Ammon's horn (tissue), 1 donor: ENCODE measurements around the gene SAT2.
A peak's percentile ranks its signal among the peaks of the same experiment; 100 is the strongest.
"Not testable (repeated sequence)": the region's sequence is repeated elsewhere in the genome, so short reads cannot be mapped to it uniquely, and the experiment has no call there.

ENCODE experiments used
- DNase-seq: peaks from one replicate; pipeline ENCODE4 v3.0.0-alpha.2; 2016; ENCODE audit warnings: low spot score

Gene SAT2

GRCh38 chr17:7633093-7633492 lies 5.5 kb upstream of the SAT2 start:
- DNase-seq = no peak

DNA sequence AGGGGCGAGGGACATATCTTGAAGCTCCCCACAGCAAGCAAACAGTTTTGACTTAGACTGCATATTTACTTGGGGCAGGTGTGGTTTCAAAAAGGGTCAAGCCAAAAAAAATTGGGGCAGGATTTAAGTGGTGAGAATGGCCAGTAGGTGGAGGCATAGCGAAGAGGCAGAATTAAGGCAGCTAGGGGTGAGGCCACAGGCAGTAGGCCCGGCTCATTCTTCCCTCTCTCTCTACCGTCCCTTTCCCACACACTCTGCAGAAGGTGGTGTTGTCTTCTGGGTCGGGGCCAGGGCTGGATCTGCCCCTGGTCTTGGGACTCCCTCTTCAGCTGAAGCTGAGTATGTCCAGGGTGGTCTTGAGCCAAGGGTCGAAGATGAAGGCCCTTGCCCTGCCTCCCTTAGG lies 4.9 kb upstream of the SAT2 start:
- peak; percentile 35 for DNase-seq

- no peak for DNase-seq
Measured at GRCh38 chr17:7631398-7632380, 4.1 kb upstream of the SAT2 start.

GRCh38 chr17:7629939-7630571 lies 2.4 kb upstream of the SAT2 start, which contains the start of gene SHBG:
Gene SHBG (plus strand): TSS chr17:7630135. CDS start chr17:7630173, 38 bp downstream.
- DNase-seq = no peak

DNA sequence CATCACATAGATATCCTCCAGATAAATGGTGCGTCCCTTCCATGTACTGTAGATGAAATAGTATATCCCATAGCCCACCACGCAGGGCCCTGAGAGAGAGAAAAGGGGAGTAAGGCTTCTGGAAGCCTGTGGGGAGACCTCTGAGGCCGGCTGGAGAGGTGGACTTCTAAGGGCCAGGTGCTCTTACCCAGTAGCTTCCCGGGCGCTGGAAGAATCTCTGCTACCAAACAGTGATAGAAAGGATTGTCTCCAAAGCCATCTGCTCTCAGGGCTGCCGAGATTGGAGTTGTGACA lies 718 bp downstream of the SAT2 start:
- no peak for DNase-seq

- DNase-seq = peak; percentile 59
Measured at GRCh38 chr17:7626307-7626706, 1.3 kb downstream of the SAT2 start.

DNA sequence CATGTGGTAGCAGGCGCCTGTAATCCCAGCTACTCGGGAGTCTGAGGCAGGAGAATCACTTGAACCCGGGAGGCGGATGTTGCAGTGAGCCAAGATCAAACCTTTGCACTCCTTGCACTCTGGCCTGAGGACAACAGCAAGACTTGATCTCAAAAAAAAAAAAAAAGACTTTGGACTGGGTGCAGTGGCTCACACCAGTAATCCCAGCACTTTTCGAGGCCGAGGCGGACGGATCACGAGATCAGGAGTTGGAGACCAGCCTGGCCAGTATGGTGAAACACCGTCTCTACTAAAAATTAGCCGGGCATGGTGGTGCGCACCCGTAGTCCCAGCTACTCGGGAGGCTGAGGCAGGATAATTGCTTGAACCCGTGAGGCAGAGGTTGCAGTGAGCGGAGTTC lies 1.9 kb downstream of the SAT2 start:
- not testable (repeated sequence) for DNase-seq

DNA sequence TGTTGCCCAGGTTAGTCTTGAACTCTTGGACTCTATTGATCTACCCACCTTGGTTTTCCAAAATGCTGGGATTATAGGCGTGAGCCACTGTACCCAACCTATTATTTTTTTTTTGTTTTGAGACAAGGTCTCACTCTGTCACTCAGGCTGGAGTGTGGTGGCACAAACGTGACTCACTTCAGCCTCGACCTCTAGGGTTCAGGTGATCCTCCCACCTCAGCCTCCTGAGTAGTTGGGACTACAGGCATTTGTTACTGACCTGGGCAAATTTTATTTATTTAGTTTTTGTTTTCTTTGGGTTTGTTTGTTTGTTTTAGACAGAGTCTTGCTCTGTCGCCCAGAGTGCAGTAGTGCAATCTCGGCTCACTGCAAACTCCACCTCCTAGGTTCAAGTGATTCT lies 4.0 kb downstream of the SAT2 start:
- no peak for DNase-seq

GRCh38 chr17:7620835-7621234 lies 6.8 kb downstream of the SAT2 start:
- no peak for DNase-seq

DNA sequence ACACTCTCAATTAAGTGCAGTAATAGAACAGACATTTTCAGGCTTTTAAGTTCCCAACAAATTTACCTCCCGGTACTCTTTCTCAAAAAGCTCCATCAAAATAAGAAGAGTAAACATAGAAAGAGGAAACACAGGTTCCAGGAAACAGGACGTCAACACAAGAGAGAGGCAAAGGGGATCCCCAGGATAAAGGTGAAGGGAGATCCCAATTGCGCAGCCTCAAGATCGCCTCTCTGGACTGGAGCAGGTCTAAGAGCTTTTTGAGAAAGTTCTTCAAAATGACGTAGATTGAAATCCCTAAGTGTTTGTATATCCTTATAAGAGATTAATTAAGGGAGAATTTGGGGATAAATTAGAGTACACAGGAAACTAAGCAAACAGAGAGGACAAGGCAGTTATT lies 9.0 kb downstream of the SAT2 start:
- no peak for DNase-seq

DNA sequence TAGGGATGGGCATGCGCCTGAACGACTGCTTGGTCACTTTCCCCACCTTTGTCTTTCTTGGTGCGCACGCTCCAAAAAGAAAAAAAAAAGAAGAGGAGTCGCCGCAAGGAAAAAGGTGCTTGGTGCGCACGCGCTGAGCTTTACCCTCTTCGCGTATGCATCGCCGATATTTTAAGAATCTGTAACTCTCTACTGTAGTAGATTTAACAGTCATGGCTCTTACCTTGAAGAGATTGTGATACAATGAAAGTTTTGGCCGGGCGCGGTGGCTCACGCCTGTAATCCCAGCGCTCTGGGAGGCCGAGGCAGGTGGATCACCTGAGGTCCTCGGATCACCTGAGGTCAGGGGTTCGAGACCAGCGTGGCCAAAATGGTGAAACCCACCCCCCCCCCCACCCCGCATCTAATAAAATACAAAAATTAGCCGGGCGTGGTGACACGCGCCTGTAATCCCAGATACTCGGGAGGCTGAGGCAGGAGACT lies 12.3 kb downstream of the SAT2 start:
- DNase-seq = no peak

DNA sequence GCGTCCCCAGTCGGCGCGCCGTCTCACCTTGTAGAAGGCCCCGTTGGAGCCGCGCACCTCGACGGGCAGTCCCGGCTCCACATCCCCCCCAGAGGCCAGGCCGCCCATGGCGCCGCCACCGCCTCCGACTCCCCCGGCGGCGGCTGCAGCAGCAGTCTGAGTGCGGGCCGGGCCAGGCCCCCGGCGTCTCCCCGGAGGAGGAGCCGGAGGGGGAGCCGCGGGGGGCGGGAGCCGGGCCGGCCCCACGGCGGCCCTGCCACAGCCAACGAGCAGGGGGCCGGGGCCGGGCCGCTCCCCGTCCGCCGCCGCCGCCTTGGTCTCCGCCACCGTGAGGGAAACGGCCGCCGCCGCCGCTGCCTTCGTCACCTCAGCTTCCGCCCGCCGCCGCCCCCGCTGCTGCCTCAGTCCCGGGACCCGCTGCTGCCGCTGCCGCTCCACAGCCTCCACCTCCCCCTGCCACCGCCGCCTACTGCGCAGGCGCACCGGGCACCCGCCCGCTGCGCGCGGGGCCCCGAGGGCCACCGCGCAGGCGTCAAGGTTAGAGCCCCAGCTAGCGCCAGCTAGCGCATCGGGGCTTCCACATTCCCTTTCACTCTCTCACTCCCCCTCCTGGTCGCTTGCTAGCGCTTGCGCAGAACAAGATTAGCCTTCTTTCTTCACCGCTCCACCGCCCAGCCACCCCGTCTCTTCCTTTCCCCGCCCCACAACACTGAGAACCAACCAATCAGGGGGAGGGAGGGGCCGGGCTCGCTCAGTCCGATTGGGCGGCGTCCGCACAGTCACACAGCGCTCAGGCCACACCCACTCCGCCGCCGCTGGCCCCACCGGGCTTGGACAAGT lies 13.0 kb downstream of the SAT2 start, which contains the start of gene FXR2:
Gene FXR2, minus strand, starts transcription at position 473 of the 840 bp plus-strand sequence. Its CDS starts 365 bp downstream, at position 108.
- DNase-seq = peak; percentile 100

- DNase-seq = no peak
Measured at GRCh38 chr17:7613769-7614424, 13.7 kb downstream of the SAT2 start.

DNA sequence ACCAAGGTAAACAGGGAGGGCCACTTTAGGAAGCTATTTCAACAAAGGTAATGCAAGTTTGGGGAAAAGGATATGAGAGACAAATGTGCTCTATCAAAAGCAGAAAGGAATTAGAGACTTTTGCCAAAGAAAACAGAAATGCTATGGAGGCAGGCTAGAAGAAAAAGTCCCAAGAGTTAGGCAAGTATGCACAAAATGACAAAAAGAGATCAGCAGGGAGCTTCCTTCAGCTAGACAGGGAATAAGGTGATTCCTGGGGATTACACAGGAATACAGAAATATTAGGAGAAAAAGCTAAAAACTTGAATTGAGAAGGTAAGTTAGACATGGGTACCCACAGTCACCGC lies 15.4 kb downstream of the SAT2 start:
- DNase-seq = no peak

DNA sequence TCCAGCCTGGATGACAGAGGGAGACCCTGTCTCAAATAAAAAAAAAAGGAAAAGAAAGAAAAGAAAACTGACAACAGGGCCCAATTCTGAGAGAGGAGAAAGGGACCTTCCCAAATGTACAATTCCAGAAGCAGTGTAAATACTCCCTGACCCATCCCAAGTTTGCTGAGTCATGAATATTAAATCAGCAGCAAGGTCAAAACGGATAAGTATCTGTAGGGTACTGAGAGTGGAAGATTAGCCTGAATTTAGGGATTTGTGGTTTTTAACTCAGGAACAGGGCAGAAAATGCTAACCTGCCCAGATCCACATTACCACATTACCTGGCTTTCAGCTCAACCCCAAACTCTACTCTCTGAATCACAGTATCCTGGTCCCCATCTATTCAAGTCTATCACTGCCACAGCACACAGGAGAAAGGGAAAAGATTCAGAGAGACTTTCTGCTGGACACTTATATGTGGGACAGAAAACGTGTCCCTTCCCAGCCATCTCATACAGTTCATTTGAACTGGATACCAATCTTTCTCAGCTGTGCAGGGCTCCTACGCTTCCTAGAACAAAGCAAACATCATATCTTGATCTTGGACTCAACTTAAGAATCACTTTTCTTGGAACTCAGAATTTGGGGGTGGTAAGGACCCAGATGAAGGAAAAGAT lies 15.9 kb downstream of the SAT2 start:
- DNase-seq = no peak

- no peak for DNase-seq
Measured at GRCh38 chr17:7610641-7611040, 17.0 kb downstream of the SAT2 start.

- no peak for DNase-seq
Measured at GRCh38 chr17:7606280-7606679, 21.3 kb downstream of the SAT2 start.

GRCh38 chr17:7597561-7597960 lies 30.1 kb downstream of the SAT2 start:
- DNase-seq = not testable (repeated sequence)

GRCh38 chr17:7593296-7593695 lies 34.3 kb downstream of the SAT2 start:
- DNase-seq = no peak

GRCh38 chr17:7592422-7593021 lies 35.1 kb downstream of the SAT2 start:
- DNase-seq = no peak

DNA sequence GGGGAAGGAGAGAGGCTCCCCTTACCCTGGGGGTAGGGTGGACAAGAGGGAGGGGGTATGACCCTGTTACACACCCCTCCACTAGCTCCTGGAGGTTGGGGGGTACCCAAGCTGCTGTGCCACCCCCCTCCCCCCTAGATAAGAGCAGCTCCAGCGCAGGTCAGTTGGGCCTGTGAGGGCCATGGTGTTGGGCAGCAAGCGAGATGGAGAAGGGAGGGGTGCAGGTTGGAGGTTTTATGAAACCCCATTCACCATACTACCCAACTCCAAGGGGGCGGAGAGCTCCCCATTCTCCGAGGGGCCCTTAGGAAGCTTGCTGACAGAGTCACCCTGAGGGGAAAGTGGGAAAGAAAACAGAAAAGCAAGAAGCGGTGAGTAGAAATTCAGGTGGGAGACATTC lies 36.0 kb downstream of the SAT2 start:
- DNase-seq = no peak
